ENCODE data around the gene CERK.

CERK gene

GRCh38 chr22:46758121-46758520, 20.1 kb upstream of the CERK start:
- Histone ChIP-seq H3K27me3 (replicated peaks) (no peaks in the 10 kb centered on the region), H3K36me3 (replicated peaks) (no peaks in the 10 kb centered on the region), H3K4me3 (ENCODE audit: low read depth, low read length) (no peak overlapping the region), H3K27ac (no peak overlapping the region)
- no peak for DNase-seq
- no peak for TF ChIP-seq CTCF (IDR thresholded peaks at IDR 0.05; ENCODE audit: low read depth, low read length, missing control alignments)
- in situ Hi-C loops (cut with HindIII; ENCODE audit: low pct_ligation_motif_present, low sequenced_read_pairs), result no loop called here

- TF ChIP-seq CTCF (IDR thresholded peaks at IDR 0.05; ENCODE audit: low read depth, low read length, missing control alignments), result no peak
- Histone ChIP-seq H3K27me3 (replicated peaks) (no peaks in the 10 kb centered on the region), H3K36me3 (replicated peaks) (no peaks in the 10 kb centered on the region), H3K27ac (no peak overlapping the region), H3K4me3 (ENCODE audit: low read depth, low read length) (no peak overlapping the region)
- no peak for DNase-seq
- in situ Hi-C loops (cut with HindIII; ENCODE audit: low pct_ligation_motif_present, low sequenced_read_pairs), result no loop called here
Observed at GRCh38 chr22:46757104-46757503, 19.1 kb upstream of the CERK start.

GRCh38 chr22:46756097-46756496, 18.0 kb upstream of the CERK start:
- in situ Hi-C loops (cut with HindIII; ENCODE audit: low pct_ligation_motif_present, low sequenced_read_pairs), result no loop called here
- no peaks in the 10 kb centered on the region for H3K36me3 ChIP-seq (replicated peaks)
- H3K4me3 ChIP-seq (ENCODE audit: low read depth, low read length), result no peak overlapping the region
- H3K27ac ChIP-seq, result no peak overlapping the region
- no peaks in the 10 kb centered on the region for H3K27me3 ChIP-seq (replicated peaks)
- TF ChIP-seq CTCF (IDR thresholded peaks at IDR 0.05; ENCODE audit: low read depth, low read length, missing control alignments), result no peak
- no peak for DNase-seq

- Histone ChIP-seq H3K36me3 (replicated peaks) (no peaks in the 10 kb centered on the region), H3K27me3 (replicated peaks) (no peaks in the 10 kb centered on the region), H3K27ac (no peak overlapping the region), H3K4me3 (ENCODE audit: low read depth, low read length) (no peak overlapping the region)
- no peak for DNase-seq
- no peak for TF ChIP-seq CTCF (IDR thresholded peaks at IDR 0.05; ENCODE audit: low read depth, low read length, missing control alignments)
- in situ Hi-C loops (cut with HindIII; ENCODE audit: low pct_ligation_motif_present, low sequenced_read_pairs), result no loop called here
Observed at GRCh38 chr22:46755525-46755924, 17.5 kb upstream of the CERK start.

- no peak overlapping the region for H3K4me3 ChIP-seq (ENCODE audit: low read depth, low read length)
- H3K27me3 ChIP-seq (replicated peaks), result no peaks in the 10 kb centered on the region
- H3K27ac ChIP-seq, result no peak overlapping the region
- DNase-seq, result no peak
- in situ Hi-C loops (cut with HindIII; ENCODE audit: low pct_ligation_motif_present, low sequenced_read_pairs), result no loop called here
- TF ChIP-seq CTCF (IDR thresholded peaks at IDR 0.05; ENCODE audit: low read depth, low read length, missing control alignments), result no peak
- no peaks in the 10 kb centered on the region for H3K36me3 ChIP-seq (replicated peaks)
Observed at GRCh38 chr22:46754826-46755225, 16.8 kb upstream of the CERK start.

GRCh38 chr22:46754110-46754799, 16.2 kb upstream of the CERK start:
- peak overlapping the region; percentile 95 for H3K27ac ChIP-seq
- peak; percentile 99 for DNase-seq
- in situ Hi-C loops (cut with HindIII; ENCODE audit: low pct_ligation_motif_present, low sequenced_read_pairs), result no loop called here
- H3K4me3 ChIP-seq (ENCODE audit: low read depth, low read length), result no peak overlapping the region
- TF ChIP-seq CTCF (IDR thresholded peaks at IDR 0.05; ENCODE audit: low read depth, low read length, missing control alignments), result no peak
- no peaks in the 10 kb centered on the region for H3K27me3 ChIP-seq (replicated peaks)
- H3K36me3 ChIP-seq (replicated peaks), result no peaks in the 10 kb centered on the region
